Neural cell (in vitro differentiated cells): ENCODE measurements around the gene SLC29A1.

Experiments used
- TAF1 ChIP-seq: IDR thresholded peaks from 2 replicates; pipeline ENCODE4 v1.6.1; 2012; ENCODE audit warnings: low read depth
- TF ChIP-seq, protein P1 (sequence below): fragments of 450-650 bp; IDR thresholded peaks from 2 replicates; pipeline ENCODE4 v1.5.1; 2014; ENCODE audit warnings: antibody characterized with exemption, mild to moderate bottlenecking, moderate library complexity; ENCODE audit not compliant: poor library complexity, severe bottlenecking

DNA sequence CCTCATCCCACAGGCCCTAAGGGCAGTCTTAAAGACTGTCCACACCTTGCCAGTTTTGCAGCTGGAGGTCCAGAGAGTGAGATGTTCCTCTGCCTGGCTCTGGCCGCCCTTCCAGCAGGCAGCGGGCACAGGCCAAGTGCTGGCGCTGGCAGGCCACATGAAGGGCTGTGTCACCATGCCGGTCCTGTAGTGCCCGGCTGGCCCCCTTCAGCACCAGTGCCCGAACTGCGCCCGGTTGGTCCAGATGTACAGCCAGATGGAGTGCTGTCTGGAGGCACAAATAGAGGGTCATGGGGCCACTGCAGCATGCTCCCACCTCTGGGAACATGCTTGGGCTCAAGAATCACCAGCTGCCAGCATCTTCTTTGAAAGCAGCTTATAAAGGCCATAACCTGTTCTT is 38.2 kb downstream of the SLC29A1 start:
- TF ChIP-seq TAF1, result no peak
- TF ChIP-seq, protein P1, sequence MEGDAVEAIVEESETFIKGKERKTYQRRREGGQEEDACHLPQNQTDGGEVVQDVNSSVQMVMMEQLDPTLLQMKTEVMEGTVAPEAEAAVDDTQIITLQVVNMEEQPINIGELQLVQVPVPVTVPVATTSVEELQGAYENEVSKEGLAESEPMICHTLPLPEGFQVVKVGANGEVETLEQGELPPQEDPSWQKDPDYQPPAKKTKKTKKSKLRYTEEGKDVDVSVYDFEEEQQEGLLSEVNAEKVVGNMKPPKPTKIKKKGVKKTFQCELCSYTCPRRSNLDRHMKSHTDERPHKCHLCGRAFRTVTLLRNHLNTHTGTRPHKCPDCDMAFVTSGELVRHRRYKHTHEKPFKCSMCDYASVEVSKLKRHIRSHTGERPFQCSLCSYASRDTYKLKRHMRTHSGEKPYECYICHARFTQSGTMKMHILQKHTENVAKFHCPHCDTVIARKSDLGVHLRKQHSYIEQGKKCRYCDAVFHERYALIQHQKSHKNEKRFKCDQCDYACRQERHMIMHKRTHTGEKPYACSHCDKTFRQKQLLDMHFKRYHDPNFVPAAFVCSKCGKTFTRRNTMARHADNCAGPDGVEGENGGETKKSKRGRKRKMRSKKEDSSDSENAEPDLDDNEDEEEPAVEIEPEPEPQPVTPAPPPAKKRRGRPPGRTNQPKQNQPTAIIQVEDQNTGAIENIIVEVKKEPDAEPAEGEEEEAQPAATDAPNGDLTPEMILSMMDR, result no peak
